Stimulated activated CD4-positive, alpha-beta T cell treated with anti-CD3 and anti-CD28 coated beads, Interleukin-15, amount 100 ng/mL, for 24 hours (primary cell): ENCODE measurements around the gene POU2F1.

ENCODE experiments used
- DNase-seq: peaks from one replicate; pipeline ENCODE4 v3.0.0-alpha.2; 2020

POU2F1 gene

GRCh38 chr1:167273027-167273800 lies 52.5 kb downstream of the POU2F1 start:
- no peak for DNase-seq

GRCh38 chr1:167274061-167274460 lies 53.4 kb downstream of the POU2F1 start:
- DNase-seq = no peak

- DNase-seq = no peak
These were observed 56.3 kb downstream of the POU2F1 start for GRCh38 chr1:167276969-167277368.

- no peak for DNase-seq
These were observed 57.8 kb downstream of the POU2F1 start for GRCh38 chr1:167278497-167278896.

- no peak for DNase-seq
These were observed 60.2 kb downstream of the POU2F1 start for GRCh38 chr1:167280912-167281311.

GRCh38 chr1:167288390-167289074 lies 67.8 kb downstream of the POU2F1 start:
- DNase-seq = no peak

GRCh38 chr1:167289075-167289442 lies 68.4 kb downstream of the POU2F1 start:
- no peak for DNase-seq

- DNase-seq = no peak
These were observed 69.3 kb downstream of the POU2F1 start for GRCh38 chr1:167289966-167290365.

- DNase-seq = no peak
These were observed 71.0 kb downstream of the POU2F1 start for GRCh38 chr1:167291539-167292185.

GRCh38 chr1:167292216-167292615 lies 71.5 kb downstream of the POU2F1 start:
- no peak for DNase-seq

- DNase-seq = no peak
These were observed 72.4 kb downstream of the POU2F1 start for GRCh38 chr1:167293057-167293456.

- no peak for DNase-seq
These were observed 73.8 kb downstream of the POU2F1 start for GRCh38 chr1:167294528-167294927.

GRCh38 chr1:167297222-167298214 lies 76.8 kb downstream of the POU2F1 start:
- no peak for DNase-seq

GRCh38 chr1:167298325-167298724 lies 77.6 kb downstream of the POU2F1 start:
- DNase-seq = no peak

- no peak for DNase-seq
These were observed 80.7 kb downstream of the POU2F1 start for GRCh38 chr1:167301355-167301754.

GRCh38 chr1:167304165-167304564 lies 83.5 kb downstream of the POU2F1 start:
- DNase-seq = no peak

GRCh38 chr1:167305059-167305705 lies 84.5 kb downstream of the POU2F1 start:
- no peak for DNase-seq

GRCh38 chr1:167305706-167306277 lies 85.1 kb downstream of the POU2F1 start:
- DNase-seq = no peak

GRCh38 chr1:167310732-167311131 lies 90.0 kb downstream of the POU2F1 start:
- no peak for DNase-seq

- DNase-seq = no peak
These were observed 92.2 kb downstream of the POU2F1 start for GRCh38 chr1:167312871-167313270.

- DNase-seq = no peak
These were observed 94.0 kb downstream of the POU2F1 start for GRCh38 chr1:167314671-167315070.

- DNase-seq = no peak
These were observed 96.8 kb downstream of the POU2F1 start for GRCh38 chr1:167317463-167317862.
